NT2/D1 (cell line): Measurements from ENCODE around the gene TGM5.

Source experiments
- SUZ12 ChIP-seq: IDR thresholded peaks from 2 replicates; pipeline ENCODE4 v1.6.1; 2011; ENCODE audit not compliant: insufficient read length, insufficient read depth; ENCODE audit errors: extremely low read depth
- ZNF274 ChIP-seq: IDR thresholded peaks from 2 replicates; pipeline ENCODE4 v1.6.1; 2011; ENCODE audit warnings: mild to moderate bottlenecking, low read depth, low read length

GRCh38 chr15:43241100-43241499, 25.6 kb downstream of the TGM5 start:
- TF ChIP-seq ZNF274 (no peak), SUZ12 (no peak)
